ENCODE data around the gene EFNB2. TPM values are rescaled to one million over a fixed set of nuclear protein-coding genes. Genes with fewer than 3 reads are reported as not detected.

The EFNB2 gene
- total RNA-seq, 2 experiments from 2014 or later: 0.25 to 0.51 TPM

GRCh38 chr13:106474912-106475311, 60.5 kb downstream of the EFNB2 start:
- Histone ChIP-seq H4K20me1 (ENCODE audit: insufficient read depth, low read length) (no peaks in the 10 kb centered on the region), H3K9me3 (ENCODE audit: low read length) (no peaks in the 10 kb centered on the region), H3K27ac (ENCODE audit: low read depth, low read length, poor library complexity, severe bottlenecking) (no peak overlapping the region), H2AFZ (ENCODE audit: low read length) (no peak overlapping the region), H3K36me3 (ENCODE audit: insufficient read depth, low read length) (no peaks in the 10 kb centered on the region), H3K79me2 (ENCODE audit: insufficient read depth, low read depth, low read length) (no peaks in the 10 kb centered on the region), H3K4me2 (ENCODE audit: low read length) (no peak overlapping the region), H3K4me1 (ENCODE audit: insufficient read depth, low read length, poor library complexity, severe bottlenecking) (no peaks in the 10 kb centered on the region), H3K9me2 (ENCODE audit: insufficient read depth, low read length) (no peaks in the 10 kb centered on the region), H3K4me3 (ENCODE audit: low read depth, low read length, poor library complexity, severe bottlenecking) (no peak overlapping the region)
- CTCF ChIA-PET (ENCODE audit: unreplicated experiment): no interaction called here
- DNase-seq (ENCODE audit: low spot score): no peak
- intact Hi-C loops (cut with micrococcal nuclease; ENCODE audit: unreplicated experiment): no loop called here
- POLR2A ChIA-PET: no interaction called here
- TF ChIP-seq CTCF (conservative IDR thresholded peaks at IDR 0.05; ENCODE audit: low read length) (no peak), EZH2phosphoT487 (IDR thresholded peaks at IDR 0.05; ENCODE audit: borderline replicate concordance, low read depth, low read length) (no peak)
- no TSS peak for BruUV-seq (replicated peaks)

DNA sequence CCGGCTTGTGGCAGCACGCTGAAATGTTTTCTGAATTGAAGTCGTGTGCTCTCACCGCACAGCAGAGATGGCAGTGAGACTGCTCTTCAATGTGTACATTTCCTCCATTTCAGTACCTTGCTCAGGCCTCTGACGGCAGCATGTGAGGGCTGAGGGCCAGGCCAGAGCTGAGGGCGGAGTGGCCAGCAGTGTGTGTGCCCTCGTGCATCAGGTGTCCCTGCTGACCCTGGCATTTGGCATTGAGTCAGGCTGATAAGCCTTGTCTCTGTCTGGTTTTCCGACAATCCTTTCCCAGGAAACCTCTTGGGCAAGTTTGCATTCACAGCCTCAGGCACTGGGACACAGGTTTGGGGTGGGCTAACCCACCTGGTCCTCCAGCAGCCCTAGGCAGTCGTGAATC, 62.3 kb downstream of the EFNB2 start:
- no peak for DNase-seq (ENCODE audit: low spot score)
- Histone ChIP-seq H4K20me1 (ENCODE audit: insufficient read depth, low read length) (no peaks in the 10 kb centered on the region), H2AFZ (ENCODE audit: low read length) (no peak overlapping the region), H3K4me2 (ENCODE audit: low read length) (no peak overlapping the region), H3K9me2 (ENCODE audit: insufficient read depth, low read length) (no peaks in the 10 kb centered on the region), H3K4me3 (ENCODE audit: low read depth, low read length, poor library complexity, severe bottlenecking) (no peak overlapping the region), H3K4me1 (ENCODE audit: insufficient read depth, low read length, poor library complexity, severe bottlenecking) (no peaks in the 10 kb centered on the region), H3K27ac (ENCODE audit: low read depth, low read length, poor library complexity, severe bottlenecking) (no peak overlapping the region), H3K36me3 (ENCODE audit: insufficient read depth, low read length) (no peaks in the 10 kb centered on the region), H3K9me3 (ENCODE audit: low read length) (no peaks in the 10 kb centered on the region), H3K79me2 (ENCODE audit: insufficient read depth, low read depth, low read length) (no peaks in the 10 kb centered on the region)
- intact Hi-C loops (cut with micrococcal nuclease; ENCODE audit: unreplicated experiment): no loop called here
- POLR2A ChIA-PET: no interaction called here
- CTCF ChIA-PET (ENCODE audit: unreplicated experiment): no interaction called here
- TF ChIP-seq CTCF (conservative IDR thresholded peaks at IDR 0.05; ENCODE audit: low read length): no peak
- no peak for TF ChIP-seq EZH2phosphoT487 (IDR thresholded peaks at IDR 0.05; ENCODE audit: borderline replicate concordance, low read depth, low read length)
- BruUV-seq (replicated peaks): no TSS peak

- no TSS peak for BruUV-seq (replicated peaks)
- no peak overlapping the region for H3K4me2 ChIP-seq (ENCODE audit: low read length)
Observed at GRCh38 chr13:106472621-106473020, 62.8 kb downstream of the EFNB2 start.

More at GRCh38 chr13:106472621-106473020, 62.8 kb downstream of the EFNB2 start:
- H3K27ac ChIP-seq (ENCODE audit: low read depth, low read length, poor library complexity, severe bottlenecking): no peak overlapping the region
- ChIA-PET POLR2A (no interaction called here), CTCF (ENCODE audit: unreplicated experiment) (no interaction called here)
- no peak overlapping the region for H2AFZ ChIP-seq (ENCODE audit: low read length)
- no peaks in the 10 kb centered on the region for H3K79me2 ChIP-seq (ENCODE audit: insufficient read depth, low read depth, low read length)
- H4K20me1 ChIP-seq (ENCODE audit: insufficient read depth, low read length): no peaks in the 10 kb centered on the region
- no peaks in the 10 kb centered on the region for H3K9me3 ChIP-seq (ENCODE audit: low read length)
- intact Hi-C loops (cut with micrococcal nuclease; ENCODE audit: unreplicated experiment): no loop called here
- no peak overlapping the region for H3K4me3 ChIP-seq (ENCODE audit: low read depth, low read length, poor library complexity, severe bottlenecking)
- no peaks in the 10 kb centered on the region for H3K4me1 ChIP-seq (ENCODE audit: insufficient read depth, low read length, poor library complexity, severe bottlenecking)
- H3K9me2 ChIP-seq (ENCODE audit: insufficient read depth, low read length): no peaks in the 10 kb centered on the region
- DNase-seq (ENCODE audit: low spot score): no peak
- TF ChIP-seq CTCF (conservative IDR thresholded peaks at IDR 0.05; ENCODE audit: low read length) (no peak), EZH2phosphoT487 (IDR thresholded peaks at IDR 0.05; ENCODE audit: borderline replicate concordance, low read depth, low read length) (no peak)
- H3K36me3 ChIP-seq (ENCODE audit: insufficient read depth, low read length): no peaks in the 10 kb centered on the region
